Memory B cell (primary cell): Measurements from ENCODE around the gene CLK3.

ENCODE experiments used
- ATAC-seq: fragments of 150-1000 bp; cut with Tn5 transposase; 2 replicates; pipeline ENCODE4 v1.10.0; 2021; ENCODE audit warnings: low read depth, mild to moderate bottlenecking, moderate library complexity
- DNase-seq, 2 donors: peaks; one replicate each; pipeline ENCODE4 v3.0.0; 2022; ENCODE audit warnings: low spot score in 2 of 2
- H3K27ac Mint-ChIP-seq: one replicate; pipeline ENCODE4 v1.8.0; 2022; ENCODE audit warnings: mild to moderate bottlenecking, moderate library complexity, mixed read lengths
- H3K27me3 Mint-ChIP-seq: one replicate; pipeline ENCODE4 v1.8.0; 2022; ENCODE audit warnings: mixed read lengths
- H3K36me3 Mint-ChIP-seq: one replicate; pipeline ENCODE4 v1.8.0; 2022; ENCODE audit warnings: mild to moderate bottlenecking, mixed read lengths
- H3K4me1 Mint-ChIP-seq: one replicate; pipeline ENCODE4 v1.8.0; 2022; ENCODE audit warnings: mixed read lengths
- H3K4me3 Mint-ChIP-seq: one replicate; pipeline ENCODE4 v1.8.0; 2022; ENCODE audit warnings: mild to moderate bottlenecking, moderate library complexity, mixed read lengths
- H3K9me3 Mint-ChIP-seq: one replicate; pipeline ENCODE4 v1.8.0; 2022; ENCODE audit warnings: mixed read lengths

The CLK3 gene

GRCh38 chr15:74610302-74610951, 5.2 kb upstream of the CLK3 start:
- ATAC-seq (no peak), DNase-seq (no peak)
- Mint-ChIP-seq H3K9me3 (no peaks in the 10 kb centered on the region), H3K4me1 (no peaks in the 10 kb centered on the region), H3K27me3 (peaks cover 1% of the 10 kb centered on the region), H3K4me3 (no peak overlapping the region), H3K27ac (no peak overlapping the region), H3K36me3 (no peaks in the 10 kb centered on the region)

- H3K27me3 Mint-ChIP-seq = peaks cover 1% of the 10 kb centered on the region
- H3K4me1 Mint-ChIP-seq = no peaks in the 10 kb centered on the region
- no peaks in the 10 kb centered on the region for H3K36me3 Mint-ChIP-seq
- no peaks in the 10 kb centered on the region for H3K9me3 Mint-ChIP-seq
- no peak overlapping the region for H3K27ac Mint-ChIP-seq
- DNase-seq = no peak
- H3K4me3 Mint-ChIP-seq = no peak overlapping the region
- ATAC-seq = no peak
Measured at GRCh38 chr15:74611341-74611740, 4.3 kb upstream of the CLK3 start.

GRCh38 chr15:74611834-74612233, 3.8 kb upstream of the CLK3 start:
- DNase-seq (no peak), ATAC-seq (no peak)
- Mint-ChIP-seq H3K4me1 (peaks cover 3% of the 10 kb centered on the region), H3K4me3 (no peak overlapping the region), H3K27me3 (peaks cover 1% of the 10 kb centered on the region), H3K9me3 (no peaks in the 10 kb centered on the region), H3K36me3 (no peaks in the 10 kb centered on the region), H3K27ac (no peak overlapping the region)

GRCh38 chr15:74612677-74613076, 3.0 kb upstream of the CLK3 start:
- Mint-ChIP-seq H3K27me3 (peaks cover 1% of the 10 kb centered on the region), H3K4me3 (peak overlapping the region; percentile 56), H3K36me3 (no peaks in the 10 kb centered on the region), H3K4me1 (peaks cover 11% of the 10 kb centered on the region), H3K27ac (peak overlapping the region; percentile 24), H3K9me3 (no peaks in the 10 kb centered on the region)
- ATAC-seq (no peak), DNase-seq (no peak)

GRCh38 chr15:74613089-74613952, 2.3 kb upstream of the CLK3 start:
- Mint-ChIP-seq H3K27me3 (no peaks in the 10 kb centered on the region), H3K27ac (peak overlapping the region; percentile 24), H3K4me1 (peaks cover 17% of the 10 kb centered on the region), H3K36me3 (no peaks in the 10 kb centered on the region), H3K4me3 (peak overlapping the region; percentile 56), H3K9me3 (no peaks in the 10 kb centered on the region)
- DNase-seq (no peak), ATAC-seq (no peak)

- Mint-ChIP-seq H3K4me1 (peaks cover 17% of the 10 kb centered on the region), H3K4me3 (peak overlapping the region; percentile 88), H3K9me3 (no peaks in the 10 kb centered on the region), H3K27me3 (no peaks in the 10 kb centered on the region), H3K27ac (peak overlapping the region; percentile 97), H3K36me3 (no peaks in the 10 kb centered on the region)
- no peak for ATAC-seq
- DNase-seq = no peak
Measured at GRCh38 chr15:74613953-74614743, 1.5 kb upstream of the CLK3 start.

GRCh38 chr15:74614744-74615507, 710 bp upstream of the CLK3 start:
- peak; percentile 93 to 95 for DNase-seq
- H3K27me3 Mint-ChIP-seq = no peaks in the 10 kb centered on the region
- no peaks in the 10 kb centered on the region for H3K9me3 Mint-ChIP-seq
- ATAC-seq = peak; percentile 69
- H3K27ac Mint-ChIP-seq = peak overlapping the region; percentile 97
- peak overlapping the region; percentile 88 for H3K4me3 Mint-ChIP-seq
- peaks cover 2% of the 10 kb centered on the region for H3K36me3 Mint-ChIP-seq
- peaks cover 22% of the 10 kb centered on the region for H3K4me1 Mint-ChIP-seq

- ATAC-seq (no peak), DNase-seq (peak; percentile 37 to 41)
- Mint-ChIP-seq H3K27me3 (no peaks in the 10 kb centered on the region), H3K36me3 (peaks cover 11% of the 10 kb centered on the region), H3K9me3 (no peaks in the 10 kb centered on the region), H3K27ac (peak overlapping the region; percentile 97), H3K4me1 (peaks cover 34% of the 10 kb centered on the region), H3K4me3 (peak overlapping the region; percentile 88)
Measured at GRCh38 chr15:74616366-74616939, 817 bp downstream of the CLK3 start.

GRCh38 chr15:74616996-74617395, 1.4 kb downstream of the CLK3 start:
- Mint-ChIP-seq H3K9me3 (no peaks in the 10 kb centered on the region), H3K4me3 (peak overlapping the region; percentile 88), H3K27ac (peak overlapping the region; percentile 97), H3K4me1 (peaks cover 37% of the 10 kb centered on the region), H3K36me3 (peaks cover 14% of the 10 kb centered on the region), H3K27me3 (no peaks in the 10 kb centered on the region)
- no peak for DNase-seq
- ATAC-seq = no peak

GRCh38 chr15:74618841-74619596, 3.4 kb downstream of the CLK3 start:
- no peaks in the 10 kb centered on the region for H3K9me3 Mint-ChIP-seq
- no peaks in the 10 kb centered on the region for H3K27me3 Mint-ChIP-seq
- H3K36me3 Mint-ChIP-seq = peaks cover 20% of the 10 kb centered on the region
- H3K4me3 Mint-ChIP-seq = no peak overlapping the region
- ATAC-seq (no peak), DNase-seq (no peak)
- H3K4me1 Mint-ChIP-seq = peaks cover 37% of the 10 kb centered on the region
- no peak overlapping the region for H3K27ac Mint-ChIP-seq

- ATAC-seq (no peak), DNase-seq (no peak)
- Mint-ChIP-seq H3K27ac (no peak overlapping the region), H3K9me3 (no peaks in the 10 kb centered on the region), H3K27me3 (no peaks in the 10 kb centered on the region), H3K4me3 (no peak overlapping the region), H3K36me3 (peaks cover 24% of the 10 kb centered on the region), H3K4me1 (peaks cover 37% of the 10 kb centered on the region)
Measured at GRCh38 chr15:74619916-74620635, 4.4 kb downstream of the CLK3 start.
